Progenitor cell of endocrine pancreas (in vitro differentiated cells): Measurements from ENCODE around the gene STING1. TPM values are rescaled to one million over a fixed set of nuclear protein-coding genes. Genes with fewer than 3 reads are reported as not detected.

Source experiments
- DNase-seq: peaks from one replicate; pipeline ENCODE4 v3.0.0; 2021; ENCODE audit warnings: low spot score; ENCODE audit not compliant: unreplicated experiment
- H3K27ac Mint-ChIP-seq: 2 replicates; pipeline ENCODE4 v1.8.0; 2021; ENCODE audit warnings: mild to moderate bottlenecking, moderate library complexity, mixed read lengths
- H3K27me3 Mint-ChIP-seq: 2 replicates; pipeline ENCODE4 v1.8.0; 2021; ENCODE audit warnings: mixed read lengths
- H3K36me3 Mint-ChIP-seq: 2 replicates; pipeline ENCODE4 v1.8.0; 2022; ENCODE audit warnings: mixed read lengths; ENCODE audit not compliant: insufficient read depth
- H3K4me1 Mint-ChIP-seq: 2 replicates; pipeline ENCODE4 v1.8.0; 2021; ENCODE audit warnings: low read depth, mixed read lengths
- H3K4me3 Mint-ChIP-seq: 2 replicates; pipeline ENCODE4 v1.8.0; 2021; ENCODE audit warnings: low read depth, mild to moderate bottlenecking, moderate library complexity, mixed read lengths
- H3K9me3 Mint-ChIP-seq: 2 replicates; pipeline ENCODE4 v1.8.0; 2021; ENCODE audit warnings: low read depth, mixed read lengths
- total RNA-seq: library from RNA; stranded (reverse); gene quantifications from 2 replicates; pipeline ENCODE4 v1.2.1, GENCODE V29; 2021
- TF ChIP-seq, protein P1 (sequence below): fragments of 200-600 bp; sonication (generic); IDR thresholded peaks from one replicate; pipeline ENCODE4 v1.5.0; 2021; ENCODE audit warnings: antibody characterized with exemption, mild to moderate bottlenecking; ENCODE audit not compliant: unreplicated experiment

The STING1 gene
- total RNA-seq, 1 donor from 2014 or later = not detected

- Mint-ChIP-seq H3K36me3 (peaks cover 2% of the 10 kb centered on the region), H3K27ac (peak within 1 kb of the TSS; percentile 99), H3K4me3 (peak within 1 kb of the TSS; percentile 98), H3K9me3 (no peaks in the 10 kb centered on the region), H3K4me1 (peaks cover 14% of the 10 kb centered on the region), H3K27me3 (peaks cover 14% of the 10 kb centered on the region)
- TF ChIP-seq, protein P1, sequence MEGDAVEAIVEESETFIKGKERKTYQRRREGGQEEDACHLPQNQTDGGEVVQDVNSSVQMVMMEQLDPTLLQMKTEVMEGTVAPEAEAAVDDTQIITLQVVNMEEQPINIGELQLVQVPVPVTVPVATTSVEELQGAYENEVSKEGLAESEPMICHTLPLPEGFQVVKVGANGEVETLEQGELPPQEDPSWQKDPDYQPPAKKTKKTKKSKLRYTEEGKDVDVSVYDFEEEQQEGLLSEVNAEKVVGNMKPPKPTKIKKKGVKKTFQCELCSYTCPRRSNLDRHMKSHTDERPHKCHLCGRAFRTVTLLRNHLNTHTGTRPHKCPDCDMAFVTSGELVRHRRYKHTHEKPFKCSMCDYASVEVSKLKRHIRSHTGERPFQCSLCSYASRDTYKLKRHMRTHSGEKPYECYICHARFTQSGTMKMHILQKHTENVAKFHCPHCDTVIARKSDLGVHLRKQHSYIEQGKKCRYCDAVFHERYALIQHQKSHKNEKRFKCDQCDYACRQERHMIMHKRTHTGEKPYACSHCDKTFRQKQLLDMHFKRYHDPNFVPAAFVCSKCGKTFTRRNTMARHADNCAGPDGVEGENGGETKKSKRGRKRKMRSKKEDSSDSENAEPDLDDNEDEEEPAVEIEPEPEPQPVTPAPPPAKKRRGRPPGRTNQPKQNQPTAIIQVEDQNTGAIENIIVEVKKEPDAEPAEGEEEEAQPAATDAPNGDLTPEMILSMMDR = no peak
- peak; percentile 89 for DNase-seq
Measured at GRCh38 chr5:139439013-139439903, 43.3 kb downstream of the STING1 start, which contains the start of gene DNAJC18. Gene DNAJC18 (minus strand): TSS chr5:139439525. CDS start chr5:139439445, 80 bp downstream.

GRCh38 chr5:139438707-139439012 is 43.9 kb downstream of the STING1 start:
- no peak for DNase-seq
- Mint-ChIP-seq H3K36me3 (peaks cover 4% of the 10 kb centered on the region), H3K4me1 (peaks cover 14% of the 10 kb centered on the region), H3K27ac (peak overlapping the region; percentile 99), H3K9me3 (no peaks in the 10 kb centered on the region), H3K27me3 (peaks cover 14% of the 10 kb centered on the region), H3K4me3 (peak overlapping the region; percentile 98)
- TF ChIP-seq, protein P1 = no peak

- no peaks in the 10 kb centered on the region for H3K27me3 Mint-ChIP-seq
- no peak overlapping the region for H3K27ac Mint-ChIP-seq
- no peaks in the 10 kb centered on the region for H3K9me3 Mint-ChIP-seq
- TF ChIP-seq, protein P1 = no peak
- DNase-seq = no peak
- no peak overlapping the region for H3K4me3 Mint-ChIP-seq
- H3K4me1 Mint-ChIP-seq = peaks cover 14% of the 10 kb centered on the region
- peaks cover 4% of the 10 kb centered on the region for H3K36me3 Mint-ChIP-seq
Measured at GRCh38 chr5:139435676-139436075, 46.9 kb downstream of the STING1 start.

DNA sequence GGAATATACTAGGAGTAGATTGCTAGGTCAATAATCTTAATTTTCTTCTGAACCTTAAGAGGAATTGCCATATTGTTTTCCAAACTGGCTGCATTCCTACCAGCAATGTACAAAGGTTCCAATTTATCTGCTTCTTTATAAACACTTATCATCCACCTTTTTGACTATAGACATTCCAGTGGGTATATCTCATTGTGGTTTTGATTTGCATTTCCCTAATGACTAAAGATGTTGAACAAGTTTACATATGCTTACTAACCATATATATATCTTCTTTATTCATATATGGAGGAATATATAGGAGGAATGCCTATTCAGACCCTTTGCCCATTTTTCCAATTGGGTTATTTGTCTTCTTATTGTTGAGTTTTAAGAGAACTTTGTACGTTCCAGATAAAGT is 50.9 kb downstream of the STING1 start:
- Mint-ChIP-seq H3K27ac (no peak overlapping the region), H3K9me3 (no peaks in the 10 kb centered on the region), H3K36me3 (peaks cover 9% of the 10 kb centered on the region)

DNA sequence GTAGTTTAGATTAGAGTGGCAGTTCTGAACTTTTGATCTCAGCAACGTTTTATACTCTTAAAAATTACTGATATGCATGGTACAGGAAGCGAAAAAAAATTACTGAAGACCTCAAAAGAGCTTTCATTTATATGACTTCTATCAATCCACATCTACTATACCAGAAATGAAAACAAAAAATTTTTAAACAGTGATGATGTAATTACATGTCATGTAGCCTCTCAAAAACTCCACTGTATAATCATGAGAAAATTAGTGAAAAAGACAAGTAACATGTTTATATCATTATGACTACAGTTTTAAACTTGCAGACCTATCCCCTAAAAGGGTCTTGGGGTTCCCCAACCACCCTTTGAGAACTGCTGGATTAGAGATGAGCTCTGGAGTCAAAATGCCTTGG is 52.5 kb downstream of the STING1 start:
- H3K4me1 Mint-ChIP-seq = no peaks in the 10 kb centered on the region
- DNase-seq = no peak
- no peak overlapping the region for H3K27ac Mint-ChIP-seq
- TF ChIP-seq, protein P1 = no peak
- peaks cover 9% of the 10 kb centered on the region for H3K36me3 Mint-ChIP-seq
- no peaks in the 10 kb centered on the region for H3K27me3 Mint-ChIP-seq
- H3K4me3 Mint-ChIP-seq = no peak overlapping the region
- H3K9me3 Mint-ChIP-seq = no peaks in the 10 kb centered on the region

More for the DNA sequence above, 50.9 kb downstream of the STING1 start:
- H3K4me1 Mint-ChIP-seq = no peaks in the 10 kb centered on the region
- no peaks in the 10 kb centered on the region for H3K27me3 Mint-ChIP-seq
- no peak overlapping the region for H3K4me3 Mint-ChIP-seq
- TF ChIP-seq, protein P1 = no peak
- no peak for DNase-seq
